GM21390 (cell line): ENCODE results near the gene MCRIP1.

Experiments used
- ATAC-seq: cut with Tn5 transposase; IDR thresholded peaks from one replicate; pipeline ENCODE4 v1.9.1; 2021; ENCODE audit not compliant: unreplicated experiment

The MCRIP1 gene, protein sequence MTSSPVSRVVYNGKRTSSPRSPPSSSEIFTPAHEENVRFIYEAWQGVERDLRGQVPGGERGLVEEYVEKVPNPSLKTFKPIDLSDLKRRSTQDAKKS

GRCh38 chr17:81833160-81833920 is at the start of gene MCRIP1:
TSS of gene MCRIP1 (minus strand) at chr17:81833291. CDS start at chr17:81824506, 8,785 bp downstream.
- ATAC-seq = peak; percentile 64

GRCh38 chr17:81879121-81879520 is 46.0 kb upstream of the MCRIP1 start:
- ATAC-seq = no peak

GRCh38 chr17:81878294-81878693 is 45.2 kb upstream of the MCRIP1 start:
- no peak for ATAC-seq

DNA sequence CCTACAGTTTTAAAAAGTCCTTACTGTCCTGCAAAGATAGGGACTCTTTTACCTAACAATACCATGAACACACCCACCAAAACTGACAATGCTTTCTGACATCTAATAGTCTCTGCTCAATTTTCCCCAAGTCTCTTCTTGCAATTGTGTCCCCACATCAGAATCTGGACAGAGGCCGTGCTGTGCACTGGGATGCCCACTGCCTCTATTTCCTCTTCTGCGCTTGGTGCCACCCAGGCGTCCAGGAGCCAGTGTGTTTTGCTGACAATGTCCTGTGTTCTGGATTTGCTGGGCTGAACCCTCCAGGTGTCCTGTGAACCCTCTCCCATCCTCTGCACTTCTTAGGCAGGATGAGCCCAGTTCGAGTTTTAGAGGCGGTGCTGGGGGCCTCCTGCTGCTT is 44.5 kb upstream of the MCRIP1 start:
- no peak for ATAC-seq

- no peak for ATAC-seq
These were observed 38.5 kb upstream of the MCRIP1 start for GRCh38 chr17:81871387-81872230.

DNA sequence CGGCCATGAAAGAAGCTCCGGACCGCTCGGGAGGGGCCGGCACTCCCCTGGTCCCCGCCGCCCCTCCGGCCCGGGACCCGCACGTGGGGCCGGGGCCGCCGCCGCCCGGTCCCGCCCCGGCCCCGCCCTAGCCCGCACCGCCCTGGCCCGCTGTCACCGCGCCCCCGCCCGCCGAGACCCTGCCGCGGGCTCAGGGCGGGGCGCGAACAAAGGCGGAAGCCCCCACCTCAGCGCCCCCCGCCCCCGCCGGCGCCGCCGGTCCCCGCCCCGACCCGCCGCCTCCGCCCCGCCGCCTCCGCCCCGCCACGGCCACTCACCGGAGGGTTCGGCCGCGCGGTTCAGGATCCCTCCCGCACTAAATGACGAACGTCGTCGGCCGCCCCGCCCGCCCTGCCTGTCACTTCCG is 37.9 kb upstream of the MCRIP1 start, which contains the start of gene ARHGDIA:
Gene ARHGDIA (minus strand): TSS at position 357 of the 406 bp plus-strand sequence. CDS start 1,407 bp downstream, outside the sequence.
- ATAC-seq = no peak

DNA sequence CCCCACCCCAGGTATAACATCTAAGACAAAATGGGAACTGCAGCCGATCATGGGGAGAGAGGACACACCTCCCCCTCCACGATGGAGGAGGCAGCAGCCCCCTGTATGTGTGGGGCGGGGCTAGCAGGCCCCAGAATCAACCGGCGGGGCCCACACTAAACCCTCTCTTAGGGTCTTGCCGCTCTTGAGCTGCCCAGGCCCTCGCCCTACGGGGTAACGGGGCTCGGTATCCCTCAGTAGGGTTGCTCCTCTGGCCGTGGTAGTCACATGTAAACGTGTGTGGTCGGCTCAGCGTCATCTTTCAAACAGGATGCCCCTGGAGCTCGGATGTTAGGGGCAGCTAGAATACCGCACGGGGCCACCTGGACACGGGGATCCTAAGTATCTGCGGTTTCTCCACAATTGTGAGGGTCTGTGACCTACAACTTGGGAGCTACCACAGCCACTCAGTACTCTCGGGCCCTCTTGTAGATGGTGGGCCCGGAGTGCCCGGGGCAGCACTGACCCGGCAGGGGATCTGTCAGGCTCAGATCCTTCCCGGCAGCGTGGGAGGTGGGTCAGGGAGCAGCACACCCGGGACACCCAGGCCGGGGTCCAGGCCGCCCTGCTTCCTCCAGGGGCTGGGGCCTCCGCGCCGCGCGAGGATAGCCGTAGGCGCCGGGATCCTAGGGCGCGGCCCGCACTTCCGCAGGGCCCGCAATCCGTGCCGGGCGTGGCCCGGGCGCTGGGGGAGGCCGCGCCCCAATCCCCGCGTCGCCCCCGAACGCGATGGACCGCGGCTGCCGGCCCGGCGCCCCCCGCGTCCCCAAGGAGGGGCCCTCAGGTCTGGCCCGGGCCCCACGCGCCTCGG is 37.3 kb upstream of the MCRIP1 start:
- ATAC-seq = no peak

- ATAC-seq = no peak
These were observed 36.4 kb upstream of the MCRIP1 start for GRCh38 chr17:81869221-81870130.

- no peak for ATAC-seq
These were observed 35.7 kb upstream of the MCRIP1 start for GRCh38 chr17:81868674-81869220.

DNA sequence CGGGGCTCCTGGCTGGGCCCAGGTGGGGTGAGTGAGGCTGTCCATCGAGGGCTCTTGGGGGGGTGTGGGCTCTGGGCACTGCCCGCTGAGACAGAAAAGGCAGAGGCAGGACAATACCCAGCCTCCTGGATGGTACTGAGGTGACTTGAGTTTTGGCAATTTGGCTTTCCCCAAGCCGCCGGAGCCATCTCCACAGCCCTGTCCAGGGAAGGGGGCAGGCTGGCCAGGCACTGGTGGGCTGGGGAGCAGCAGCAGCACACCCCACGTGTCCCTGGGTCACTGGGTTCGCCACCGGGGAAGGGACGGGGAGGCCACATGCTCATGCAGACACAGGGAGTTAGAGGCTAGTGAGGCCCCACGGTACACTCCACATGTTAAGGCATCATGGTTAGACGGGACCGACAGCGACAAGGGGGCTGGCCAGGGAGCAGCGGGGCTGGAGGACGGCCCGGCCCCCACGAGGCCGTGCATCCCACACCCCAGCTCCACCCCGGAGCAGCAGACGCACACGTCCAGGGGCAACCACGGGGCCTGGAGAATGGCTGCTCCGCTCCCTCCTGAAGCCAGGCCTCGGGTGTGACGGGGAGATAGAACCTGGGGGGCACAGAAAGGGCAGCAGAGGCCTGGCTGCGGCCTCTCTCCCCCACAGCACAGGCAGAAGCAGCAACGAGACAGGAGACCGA is 35.0 kb upstream of the MCRIP1 start:
- no peak for ATAC-seq

DNA sequence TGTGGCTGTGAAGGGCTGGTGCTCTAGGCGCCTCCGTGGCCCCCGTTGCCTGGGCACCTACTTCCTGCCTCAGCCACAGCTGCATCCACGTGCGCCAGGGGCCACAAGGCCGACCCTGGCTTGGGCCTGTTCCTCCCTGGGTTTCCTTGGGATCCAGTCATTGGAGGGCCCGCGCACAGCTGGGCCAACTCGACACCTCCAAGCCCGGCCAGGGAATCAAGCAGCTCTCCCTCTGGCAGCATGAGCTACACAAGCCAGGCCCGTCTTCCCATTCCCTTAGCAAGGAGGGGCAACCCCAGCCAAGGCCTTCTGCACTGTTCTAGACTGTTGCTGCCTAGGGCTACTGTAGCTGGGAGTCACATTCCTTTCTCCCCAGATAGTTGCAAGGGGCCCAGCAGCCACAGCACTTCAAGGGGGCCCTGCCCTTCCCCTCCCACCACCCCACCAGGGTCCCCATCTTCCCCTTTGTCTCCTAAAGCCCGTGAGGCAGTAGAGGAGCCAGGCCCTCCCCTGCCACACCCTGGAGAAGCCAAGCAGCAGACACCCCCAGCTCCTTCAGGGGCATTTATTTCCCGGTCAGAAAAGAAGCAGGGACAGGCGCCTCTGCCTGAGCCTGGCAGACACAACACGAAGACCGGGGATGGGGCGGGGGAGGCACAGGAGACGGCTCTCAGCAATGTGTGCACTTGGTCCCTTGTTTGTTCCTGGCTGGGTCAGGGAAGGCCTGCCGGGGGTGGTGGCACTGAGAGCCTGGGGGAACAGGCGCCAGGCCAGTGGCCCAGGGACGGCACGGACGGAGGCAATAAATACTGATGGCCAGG is 34.3 kb upstream of the MCRIP1 start:
- no peak for ATAC-seq

DNA sequence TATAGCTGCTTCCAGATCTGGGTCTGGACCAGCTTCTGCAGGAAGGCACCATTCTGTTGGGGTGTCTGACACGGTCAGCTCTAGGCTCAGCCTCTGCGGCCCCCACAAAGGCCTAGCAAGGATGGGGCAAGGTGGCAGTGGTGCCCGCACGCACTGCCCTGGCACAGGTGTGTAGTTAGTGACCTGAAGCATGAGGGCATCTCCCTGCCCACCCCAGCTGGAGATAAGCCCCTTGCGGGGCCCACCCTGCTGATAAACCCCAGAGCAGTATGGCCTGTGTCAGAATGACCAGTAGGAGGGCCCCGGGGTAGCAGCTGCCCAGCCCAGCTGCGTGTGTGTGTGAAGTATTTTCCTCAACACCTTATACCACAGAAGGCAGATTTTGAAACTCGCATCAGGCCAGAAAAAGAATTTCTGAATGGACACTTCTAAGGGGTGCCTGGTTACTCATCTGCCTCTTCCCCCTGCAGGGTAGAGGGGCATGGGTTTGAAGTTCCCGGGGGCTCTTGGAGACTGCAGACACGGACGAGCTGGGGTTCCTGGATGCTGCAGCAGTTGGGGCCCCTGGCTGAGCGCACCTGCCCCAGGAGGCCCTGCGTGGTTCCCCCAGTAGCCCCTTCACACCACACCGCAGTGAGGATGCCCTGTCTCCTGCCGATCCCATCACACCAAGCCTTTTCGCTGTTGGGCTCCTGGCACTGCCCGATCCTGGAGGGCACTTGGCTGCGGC is 33.5 kb upstream of the MCRIP1 start:
- no peak for ATAC-seq

DNA sequence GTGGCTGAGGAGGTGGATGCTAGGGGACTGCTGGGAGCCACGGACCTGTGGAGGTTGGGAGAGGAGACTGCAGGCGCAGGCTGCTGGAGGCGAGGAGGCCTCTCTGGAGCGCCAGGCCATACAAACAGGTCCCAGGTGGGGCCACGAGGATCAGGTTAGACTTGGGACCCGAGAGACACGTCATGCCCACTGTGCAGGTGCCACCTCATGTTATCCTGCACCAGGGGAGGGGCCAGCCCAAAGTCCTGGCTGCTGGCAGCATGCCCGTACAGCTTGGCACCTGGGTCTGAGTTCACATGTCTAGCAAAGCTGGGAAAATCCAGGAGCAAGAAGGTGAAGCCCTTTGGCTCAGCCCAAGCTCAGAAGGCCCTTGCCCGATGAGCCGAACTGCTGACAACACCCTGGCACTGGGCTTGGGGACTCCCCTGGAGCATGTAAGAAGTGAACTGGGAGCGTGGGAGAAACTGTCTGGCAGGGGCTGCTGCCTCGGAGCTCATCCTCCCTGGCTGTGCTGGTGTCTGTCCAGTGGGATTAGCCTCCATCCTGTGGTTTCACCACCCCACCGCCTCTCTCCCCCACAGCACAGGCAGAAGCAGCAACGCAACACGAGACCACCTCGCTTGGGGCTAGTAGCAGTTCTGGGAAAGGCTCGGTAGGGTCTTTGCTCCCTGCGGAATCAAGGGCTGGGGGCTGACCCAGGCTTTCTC is 32.8 kb upstream of the MCRIP1 start:
- no peak for ATAC-seq

- no peak for ATAC-seq
These were observed 32.3 kb upstream of the MCRIP1 start for GRCh38 chr17:81865358-81865732.

- no peak for ATAC-seq
These were observed 31.0 kb upstream of the MCRIP1 start for GRCh38 chr17:81863833-81864768.
